Measurements from ENCODE around the gene SCAF11. TPM values are rescaled to one million over a fixed set of nuclear protein-coding genes. Genes with fewer than 3 reads are reported as not detected.
"Not testable (repeated sequence)": the region's sequence is repeated elsewhere in the genome, so short reads cannot be mapped to it uniquely, and the experiment has no call there.

The SCAF11 gene
- total RNA-seq, 1 experiment from 2014 or later = 79.8 TPM

DNA sequence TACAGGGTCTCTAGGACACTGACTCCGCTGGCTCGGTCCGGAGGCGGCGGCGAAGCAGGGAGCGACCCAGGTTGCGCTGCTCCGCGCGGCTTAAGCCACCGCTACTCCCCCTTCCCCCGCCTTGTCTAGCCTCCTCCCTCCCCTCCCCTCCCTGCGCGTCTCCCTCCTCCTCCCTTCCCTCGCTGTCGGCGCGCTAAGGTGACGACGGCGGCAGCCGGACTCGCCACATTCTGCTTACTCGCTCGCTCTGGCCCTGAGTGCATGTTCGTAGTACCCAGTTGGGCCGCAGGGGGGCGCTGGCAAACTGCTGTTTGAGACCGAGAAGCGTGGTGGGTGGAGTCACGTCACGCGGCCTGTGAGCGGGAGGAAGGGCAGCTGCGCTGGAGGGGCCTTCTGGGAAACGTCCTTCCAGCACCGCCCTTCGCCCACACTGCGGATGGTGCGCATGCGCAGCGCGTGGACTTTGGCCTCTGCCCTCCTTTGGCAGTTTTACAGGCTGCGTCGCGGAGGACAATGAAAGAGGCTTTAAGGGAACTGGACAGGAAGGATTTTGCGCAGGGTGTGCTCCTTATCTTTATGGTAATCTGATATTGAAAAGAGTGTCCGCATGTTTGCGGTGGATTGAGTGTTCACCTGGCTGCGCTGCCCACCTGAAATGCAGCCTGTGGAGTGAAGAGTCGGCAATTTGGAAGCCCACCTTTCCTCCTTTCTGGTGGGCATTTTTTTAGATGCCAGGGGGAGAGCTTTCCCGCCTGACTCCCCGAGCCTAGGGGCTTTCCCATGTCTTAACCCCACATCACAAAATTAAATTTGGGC is at the start of gene SCAF11 (continued):
- TF ChIP-seq CEBPB (IDR thresholded peaks at IDR 0.05; ENCODE audit: low read depth) (no peak), SIN3A (IDR thresholded peaks at IDR 0.05; ENCODE audit: low read depth) (peak; percentile 51), EGR1 (IDR thresholded peaks at IDR 0.05; ENCODE audit: low read depth) (peak; percentile 87), CBX3 (IDR thresholded peaks at IDR 0.05; ENCODE audit: low read depth) (peak; percentile 99), POLR2AphosphoS5 (IDR thresholded peaks at IDR 0.05; ENCODE audit: low read depth, low read length) (peak; percentile 56), SP1 (IDR thresholded peaks at IDR 0.05; ENCODE audit: low read depth) (peak; percentile 90), YY1 (IDR thresholded peaks at IDR 0.05; ENCODE audit: extremely low read depth, insufficient replicate concordance, low read depth, low read length) (peak; percentile 76)
- TF ChIP-seq, protein P1, sequence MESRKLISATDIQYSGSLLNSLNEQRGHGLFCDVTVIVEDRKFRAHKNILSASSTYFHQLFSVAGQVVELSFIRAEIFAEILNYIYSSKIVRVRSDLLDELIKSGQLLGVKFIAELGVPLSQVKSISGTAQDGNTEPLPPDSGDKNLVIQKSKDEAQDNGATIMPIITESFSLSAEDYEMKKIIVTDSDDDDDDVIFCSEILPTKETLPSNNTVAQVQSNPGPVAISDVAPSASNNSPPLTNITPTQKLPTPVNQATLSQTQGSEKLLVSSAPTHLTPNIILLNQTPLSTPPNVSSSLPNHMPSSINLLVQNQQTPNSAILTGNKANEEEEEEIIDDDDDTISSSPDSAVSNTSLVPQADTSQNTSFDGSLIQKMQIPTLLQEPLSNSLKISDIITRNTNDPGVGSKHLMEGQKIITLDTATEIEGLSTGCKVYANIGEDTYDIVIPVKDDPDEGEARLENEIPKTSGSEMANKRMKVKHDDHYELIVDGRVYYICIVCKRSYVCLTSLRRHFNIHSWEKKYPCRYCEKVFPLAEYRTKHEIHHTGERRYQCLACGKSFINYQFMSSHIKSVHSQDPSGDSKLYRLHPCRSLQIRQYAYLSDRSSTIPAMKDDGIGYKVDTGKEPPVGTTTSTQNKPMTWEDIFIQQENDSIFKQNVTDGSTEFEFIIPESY (IDR thresholded peaks at IDR 0.05; ENCODE audit: extremely low read depth, insufficient replicate concordance, low read length) = peak; percentile 44
- TF ChIP-seq, protein P2, sequence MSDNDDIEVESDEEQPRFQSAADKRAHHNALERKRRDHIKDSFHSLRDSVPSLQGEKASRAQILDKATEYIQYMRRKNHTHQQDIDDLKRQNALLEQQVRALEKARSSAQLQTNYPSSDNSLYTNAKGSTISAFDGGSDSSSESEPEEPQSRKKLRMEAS (IDR thresholded peaks at IDR 0.05) = peak; percentile 99

DNA sequence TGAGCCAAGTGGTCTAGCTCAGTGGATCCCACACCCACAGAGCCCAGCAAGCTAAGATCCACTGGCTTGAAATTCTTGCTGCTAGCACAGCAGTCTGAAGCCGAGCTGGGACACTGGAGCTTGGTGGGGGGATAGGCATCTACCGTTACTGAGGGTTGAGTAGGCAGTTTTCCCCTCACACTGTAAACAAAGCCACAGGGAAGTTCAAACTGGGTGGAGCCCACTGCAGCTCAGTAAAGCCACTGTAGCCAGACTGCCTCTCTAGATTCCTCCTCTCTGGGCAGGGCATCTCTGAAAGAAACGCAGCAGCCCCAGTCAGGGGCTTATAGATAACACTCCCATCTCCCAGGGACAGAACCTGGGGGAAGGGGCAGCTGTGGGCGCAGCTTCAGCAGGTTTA is 46.7 kb upstream of the SCAF11 start:
- H3K79me2 ChIP-seq (ENCODE audit: insufficient read depth, low read length); H3K27me3 ChIP-seq (ENCODE audit: insufficient read depth, low read length); H3K9ac ChIP-seq (ENCODE audit: low read length); H3K9me2 ChIP-seq (ENCODE audit: insufficient read depth); H2AFZ ChIP-seq (ENCODE audit: low read depth, low read length, poor library complexity, severe bottlenecking); H3K4me2 ChIP-seq (ENCODE audit: low read length); H3K4me3 ChIP-seq (replicated peaks in 1 of 2; ENCODE audit: low read depth in 1 of 2, low read length in 2 of 2); ATAC-seq; CTCF ChIA-PET; H3K4me1 ChIP-seq (ENCODE audit: control insufficient read depth in 1 of 2, insufficient read depth in 2 of 2, low read length in 2 of 2); intact Hi-C loops (cut with micrococcal nuclease); H3K9me3 ChIP-seq (ENCODE audit: control insufficient read depth in 1 of 2, insufficient read depth in 1 of 2, low read depth in 1 of 2, low read length in 2 of 2); H4K20me1 ChIP-seq (ENCODE audit: insufficient read depth); BruUV-seq (replicated peaks); H3K27ac ChIP-seq (ENCODE audit: low read depth, low read length); RAD21 ChIA-PET (ENCODE audit: low non-redundant PET in 1 of 2, low total read pairs in 2 of 2, uncharacterized antibody in 2 of 2, unreplicated experiment in 2 of 2); POLR2A ChIA-PET; DNase-seq (ENCODE audit: low read depth, low spot score); H3K36me3 ChIP-seq (ENCODE audit: control insufficient read depth in 1 of 2, insufficient read depth in 2 of 2, low read length in 2 of 2): not testable (repeated sequence)

Measured in HCT116 (cell line).